GM21576 (cell line): ENCODE data around the gene GCSAM.
A peak's percentile ranks its signal among the peaks of the same experiment; 100 is the strongest.

ENCODE experiments used
- ATAC-seq: cut with Tn5 transposase; IDR thresholded peaks from one replicate; pipeline ENCODE4 v1.9.1; 2021; ENCODE audit warnings: mild to moderate bottlenecking, moderate library complexity; ENCODE audit not compliant: unreplicated experiment

The GCSAM gene

DNA sequence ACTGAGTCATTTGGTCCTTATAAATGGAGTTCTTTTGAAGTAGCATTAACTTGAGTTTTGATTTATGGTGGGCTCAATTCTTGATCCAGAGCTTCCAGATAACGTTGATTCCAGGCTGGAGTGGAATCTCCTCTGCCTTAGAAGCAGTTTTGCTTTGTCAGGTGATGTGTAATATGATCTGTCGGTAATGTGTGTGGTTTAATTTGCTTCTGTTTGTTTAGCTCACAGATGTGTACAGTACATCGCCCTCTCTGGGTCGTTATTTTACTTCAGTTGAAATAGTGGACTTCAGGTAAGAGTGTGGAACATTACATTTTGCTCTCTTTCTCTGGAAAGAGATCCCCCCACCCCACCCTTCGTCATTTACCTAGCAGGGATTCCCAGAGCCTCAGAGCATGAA, 23.7 kb downstream of the GCSAM start:
- ATAC-seq: no peak

DNA sequence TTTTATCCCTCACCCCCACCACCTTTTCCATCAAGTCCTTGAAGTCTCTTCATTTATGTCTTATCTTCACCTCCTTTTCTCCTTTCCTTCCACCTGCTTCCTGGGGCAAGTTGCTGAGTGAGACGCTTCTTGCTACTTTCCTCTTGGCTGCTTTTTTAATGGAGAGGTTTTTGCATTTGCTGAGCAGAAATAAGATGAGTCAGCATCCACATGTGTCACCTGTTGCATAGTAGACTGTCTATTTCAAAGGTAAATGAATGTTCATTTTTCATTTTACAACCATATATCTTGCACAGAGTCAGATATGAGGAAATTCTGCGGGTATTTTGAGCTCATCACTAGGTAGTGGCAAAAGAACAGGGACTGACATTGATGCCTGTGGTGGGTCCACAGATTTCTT, 28.3 kb downstream of the GCSAM start:
- ATAC-seq: no peak

DNA sequence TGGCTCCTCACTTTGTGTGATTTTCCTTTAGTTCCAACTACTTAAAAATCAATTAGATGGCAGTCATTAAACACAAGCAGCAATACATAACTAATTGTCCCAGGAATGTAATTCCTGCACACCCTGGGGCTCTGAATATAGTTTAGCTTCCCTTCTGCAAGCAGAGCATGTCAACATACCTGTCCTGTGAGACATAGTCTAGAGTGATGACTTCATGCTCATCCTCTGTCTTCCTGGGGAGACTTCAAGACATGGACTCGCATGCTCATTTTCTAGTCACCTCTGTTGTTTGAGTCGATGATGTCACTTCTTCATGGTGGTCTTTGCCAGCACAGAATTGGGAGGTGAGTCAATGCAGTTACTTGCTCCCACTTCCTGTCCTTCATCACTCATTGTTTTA, 31.1 kb downstream of the GCSAM start:
- no peak for ATAC-seq

DNA sequence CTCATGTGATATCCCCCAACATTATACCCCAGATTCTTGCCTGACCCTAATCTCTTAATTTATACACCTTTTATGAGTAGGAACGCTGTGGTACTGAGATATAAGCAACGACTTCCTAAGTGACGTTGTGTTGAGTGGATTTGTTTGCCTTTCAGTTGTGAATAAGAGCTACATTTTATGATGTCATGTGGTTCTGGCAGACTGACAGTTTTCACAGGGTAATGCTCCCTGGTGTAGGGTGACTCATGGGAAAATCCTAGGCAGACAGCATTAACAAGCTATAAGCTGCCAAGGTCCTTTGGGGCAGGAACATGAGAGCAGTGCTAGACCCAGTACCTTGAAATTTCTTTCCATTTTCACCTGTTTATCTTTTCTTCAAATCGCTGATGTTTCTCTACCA, 35.7 kb downstream of the GCSAM start:
- ATAC-seq: no peak

DNA sequence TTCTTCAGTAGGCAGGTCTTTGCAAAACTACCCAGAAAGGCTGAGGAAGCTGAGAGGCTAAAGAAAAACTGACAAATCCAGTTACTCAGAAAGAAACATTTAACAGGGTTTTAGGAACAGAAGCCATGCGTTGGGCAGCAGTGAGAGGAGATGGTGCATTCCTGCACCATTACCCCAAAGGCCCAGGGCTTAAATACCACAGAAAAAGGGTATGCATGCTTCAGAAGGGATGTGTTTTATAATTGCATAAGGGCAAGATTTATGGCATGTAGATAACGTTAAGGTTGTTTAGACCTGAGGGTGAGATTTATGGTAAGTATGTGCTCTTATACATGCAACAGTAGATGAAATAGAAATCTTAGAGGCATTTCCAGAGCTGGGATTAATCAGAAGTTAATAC, 36.9 kb downstream of the GCSAM start:
- no peak for ATAC-seq

DNA sequence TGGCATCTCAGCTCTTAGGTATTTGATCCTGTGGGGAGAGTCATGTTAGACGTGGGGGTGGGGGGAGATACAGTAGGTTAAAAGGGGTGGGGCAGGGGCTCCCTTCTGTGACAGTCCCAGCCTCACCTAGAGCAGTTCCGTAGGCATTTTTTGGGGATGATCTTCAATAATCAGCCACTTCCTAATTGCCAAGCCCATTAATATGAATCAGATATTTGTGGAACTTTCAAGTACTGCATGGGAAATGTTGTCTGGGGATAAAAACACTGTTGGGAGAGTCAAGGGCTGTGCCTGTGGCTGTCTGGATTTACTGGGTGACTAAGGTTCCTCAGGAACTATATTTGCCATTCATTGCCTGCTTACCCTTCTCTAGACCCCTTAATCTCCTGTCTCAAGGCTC, 37.3 kb downstream of the GCSAM start:
- no peak for ATAC-seq

DNA sequence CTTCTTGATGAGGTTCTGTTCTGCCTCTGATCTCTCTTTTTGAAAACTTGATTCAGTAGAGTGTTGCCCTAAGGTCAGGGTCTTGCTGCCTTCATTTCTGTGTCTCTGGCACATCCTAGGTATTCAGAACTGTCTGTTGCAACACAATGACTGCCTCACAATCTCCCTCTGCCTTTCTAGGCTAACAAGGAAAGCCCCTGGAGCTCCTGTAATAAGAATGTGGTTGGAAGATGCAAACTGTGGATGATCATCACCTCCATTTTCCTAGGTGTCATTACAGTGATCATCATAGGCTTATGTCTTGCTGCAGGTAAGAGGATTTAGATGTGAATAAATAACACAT, 39.9 kb downstream of the GCSAM start:
- ATAC-seq: no peak

DNA sequence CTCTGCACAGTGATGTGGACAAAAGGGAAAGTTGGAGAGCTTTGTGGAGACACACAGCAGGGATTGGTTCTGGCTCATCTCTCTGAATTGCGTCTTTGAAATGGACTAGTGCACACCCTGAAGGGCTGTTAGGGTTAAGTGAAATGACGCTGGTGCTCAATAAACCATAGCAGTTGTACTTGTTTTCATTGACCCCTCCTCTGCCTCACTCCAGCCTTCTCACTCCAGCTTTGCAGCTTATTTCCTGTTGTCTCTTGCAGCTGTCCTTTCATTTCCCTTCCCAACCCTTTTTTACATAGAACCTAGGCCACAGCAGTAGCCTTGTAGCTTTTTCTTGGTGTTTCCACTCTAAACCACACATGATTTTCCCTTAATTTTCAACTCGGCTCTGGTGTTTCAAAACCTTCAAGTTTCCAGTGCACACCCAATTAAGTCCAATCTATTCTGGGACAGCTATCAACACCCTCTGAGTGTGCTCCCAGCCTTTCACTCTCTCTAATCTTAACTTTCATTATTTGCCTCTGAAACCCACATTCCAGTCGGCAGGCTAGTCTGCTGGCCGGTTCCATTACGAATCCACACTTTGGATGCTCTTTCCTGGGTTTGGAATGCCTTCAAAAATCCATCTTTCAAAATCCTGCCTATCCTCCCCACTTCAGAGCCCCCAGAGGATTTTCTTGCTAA, 40.4 kb downstream of the GCSAM start:
- ATAC-seq: peak; percentile 56

DNA sequence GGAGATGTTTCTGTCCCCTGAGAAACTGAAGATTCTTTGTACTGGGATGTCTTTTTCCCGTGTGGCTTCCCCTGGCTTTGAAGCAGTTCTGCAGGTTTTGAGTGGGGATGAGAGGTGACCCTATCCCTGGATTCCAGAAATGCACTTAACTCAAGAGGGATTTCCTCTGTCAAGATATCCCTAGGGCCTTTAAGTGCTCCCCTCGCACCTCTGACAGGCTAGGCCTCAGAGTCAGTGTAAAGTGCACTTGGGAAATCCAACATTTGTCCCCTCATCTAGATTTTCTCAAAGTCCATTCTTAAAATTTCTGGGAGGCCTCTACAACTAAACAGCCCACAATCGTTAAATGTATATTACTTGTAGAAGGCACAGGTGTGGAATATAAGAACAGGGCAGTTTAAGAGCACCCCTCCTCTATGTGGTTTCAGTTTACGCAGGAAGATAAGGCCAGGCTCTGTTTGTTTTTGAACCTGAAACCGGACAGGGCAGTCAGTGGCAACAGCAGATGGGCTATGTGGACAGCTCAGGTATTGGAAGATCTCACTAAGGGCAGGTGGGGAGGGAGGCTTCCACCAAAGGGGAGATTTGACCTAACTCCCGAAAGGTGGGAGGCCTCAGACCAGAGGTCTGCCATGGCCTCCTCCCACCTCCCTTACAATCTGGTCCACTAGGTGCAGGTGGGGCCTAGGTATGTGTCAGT, 42.0 kb downstream of the GCSAM start:
- no peak for ATAC-seq

DNA sequence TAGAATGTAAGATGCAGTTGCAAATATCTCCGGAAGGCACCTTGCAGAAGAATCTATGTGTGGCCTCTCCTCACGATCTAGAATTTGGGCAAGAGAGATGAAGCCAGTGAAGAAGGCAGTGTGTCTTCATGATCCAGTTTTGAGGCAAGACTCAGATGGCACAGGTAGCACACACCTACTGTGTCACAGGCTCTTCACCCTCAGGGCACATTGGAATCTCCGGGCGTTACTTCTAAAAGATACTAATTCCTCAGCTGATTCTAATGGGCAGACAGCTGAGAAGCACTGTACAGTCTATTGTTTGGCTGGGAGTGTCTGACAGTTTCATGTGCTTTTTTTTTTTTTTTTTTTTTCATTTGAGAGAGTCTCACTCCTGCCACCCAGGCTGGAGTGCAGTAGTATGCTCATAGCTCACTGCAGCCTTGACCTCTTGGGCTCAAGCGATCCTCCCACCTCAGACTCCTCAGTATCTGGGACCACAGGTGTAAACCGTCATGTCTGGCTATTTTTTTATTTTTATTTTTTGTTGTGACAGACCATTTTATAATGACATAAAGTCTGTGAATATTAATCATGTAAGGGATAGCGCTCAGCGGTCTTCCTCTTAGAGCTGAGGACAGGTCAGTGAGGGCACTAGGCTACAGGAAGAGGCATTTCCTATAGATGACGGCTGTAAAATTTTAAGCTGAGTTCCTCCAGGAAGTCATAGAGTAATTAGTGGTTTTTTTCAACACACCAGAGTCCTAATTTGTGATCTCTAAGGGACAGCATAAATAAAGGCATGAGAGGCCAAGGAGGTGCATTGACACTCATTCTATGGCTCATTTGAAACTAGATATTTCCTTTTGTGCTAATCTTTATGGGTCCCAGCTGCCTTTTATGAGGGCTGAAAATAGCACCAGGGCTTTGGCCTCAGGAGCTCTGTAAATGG, 42.8 kb downstream of the GCSAM start:
- no peak for ATAC-seq

DNA sequence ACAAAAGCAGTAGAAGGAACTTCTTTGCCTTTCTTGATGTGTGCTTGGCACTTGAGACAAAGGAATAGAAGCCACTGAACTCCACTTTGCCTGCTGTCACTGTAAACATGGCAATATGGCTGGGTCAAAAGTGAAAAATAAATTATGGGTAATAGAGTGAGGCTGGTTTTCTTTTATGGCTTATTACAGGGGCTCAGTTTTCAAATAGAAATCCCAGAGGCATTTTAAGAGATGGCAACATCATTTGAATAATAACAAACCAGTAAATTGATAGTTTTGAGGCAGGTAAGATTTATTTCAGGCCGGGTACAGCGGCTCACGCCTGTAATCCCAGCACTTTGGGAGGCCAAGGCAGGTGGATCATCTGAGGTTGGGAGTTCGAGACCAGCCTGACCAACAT, 44.1 kb downstream of the GCSAM start:
- ATAC-seq: no peak

DNA sequence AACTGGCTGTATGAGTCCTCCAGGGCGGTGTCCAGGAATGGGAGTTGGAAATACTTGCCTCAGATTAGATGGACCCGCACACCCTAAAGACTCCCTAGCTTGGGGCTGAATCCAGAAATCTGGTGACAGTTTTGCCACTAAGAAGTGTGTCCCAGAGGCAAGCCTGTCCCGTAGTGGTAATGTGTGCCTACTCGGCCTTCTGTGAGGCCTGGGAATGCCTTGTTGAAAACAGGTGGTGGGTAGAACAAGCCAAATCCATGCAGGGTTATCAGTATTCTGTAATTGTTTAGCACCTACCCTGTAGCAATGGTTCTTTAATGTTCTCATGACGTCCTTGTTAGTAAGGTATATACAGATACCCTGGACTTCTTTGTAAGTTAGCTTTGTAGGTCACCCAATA, 45.3 kb downstream of the GCSAM start:
- ATAC-seq: no peak

DNA sequence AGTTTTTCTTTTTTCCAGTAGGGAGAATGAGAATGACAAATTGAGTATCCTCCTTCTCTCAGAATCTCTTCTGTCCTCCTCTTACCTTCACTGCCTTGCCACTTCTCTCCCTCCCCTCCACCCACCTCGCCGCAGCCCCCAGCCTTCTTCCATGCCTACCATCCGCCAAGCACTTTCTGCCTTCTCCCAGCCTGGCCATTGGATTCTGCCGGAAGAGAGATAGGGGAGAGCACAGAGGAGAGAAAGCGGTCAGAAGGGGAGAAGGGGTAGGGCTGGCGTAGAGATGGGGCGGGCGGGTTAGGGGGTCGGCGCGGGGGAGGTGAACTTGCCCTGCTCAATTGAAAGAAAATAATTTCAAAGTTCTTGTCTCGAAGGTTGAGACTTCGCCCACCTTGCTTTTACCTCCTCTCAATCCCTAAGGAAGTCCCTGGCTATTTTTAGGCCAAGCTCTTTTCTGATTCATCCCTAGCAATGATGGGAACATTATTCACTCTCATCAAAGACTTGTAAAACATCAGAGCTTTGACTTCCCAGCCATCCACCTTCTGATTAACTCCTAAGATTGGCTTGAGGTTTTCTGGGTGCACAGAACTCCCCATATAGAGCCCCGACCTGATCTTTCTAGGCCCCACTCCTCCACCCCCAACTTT, 46.0 kb downstream of the GCSAM start:
- no peak for ATAC-seq

DNA sequence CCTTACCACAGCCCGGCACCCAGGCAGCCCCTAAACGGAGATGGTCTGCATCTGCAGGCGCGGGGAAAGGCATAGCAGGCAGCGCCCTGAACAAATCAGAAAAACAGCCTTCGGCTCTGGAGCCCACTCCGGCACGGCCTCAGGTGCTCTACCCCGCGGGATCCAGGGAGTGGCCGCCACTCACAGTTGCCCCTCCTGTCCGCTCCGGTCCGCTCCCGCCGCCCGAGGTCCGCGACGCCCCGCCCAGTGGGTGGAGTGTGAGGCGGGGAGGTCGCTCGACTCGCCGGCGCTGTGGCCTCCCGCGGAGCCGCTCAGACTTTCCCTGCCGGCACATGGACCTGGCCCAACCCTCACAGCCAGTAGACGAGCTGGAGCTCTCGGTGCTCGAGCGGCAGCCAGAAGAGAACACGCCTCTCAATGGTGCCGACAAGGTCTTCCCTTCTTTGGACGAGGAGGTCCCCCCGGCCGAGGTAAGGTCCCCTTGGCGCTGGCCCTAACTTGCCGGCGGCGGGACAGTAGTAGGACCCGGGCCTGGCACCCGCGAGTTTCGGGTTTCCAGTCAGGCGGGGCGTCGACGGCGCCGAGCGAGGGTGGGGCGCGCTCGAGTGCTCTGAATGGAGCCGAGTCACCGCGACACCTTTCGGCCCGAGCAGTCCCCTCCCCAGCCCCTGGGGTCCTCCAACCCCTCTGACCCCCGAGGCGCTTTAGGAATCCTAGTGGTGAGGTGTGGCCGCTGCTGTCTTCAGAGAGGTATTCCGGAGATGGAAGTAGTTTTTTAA, 46.8 kb downstream of the GCSAM start, which contains the start of gene C3orf52:
Gene C3orf52, plus strand, starts transcription at position 314 of the 779 bp plus-strand sequence. Its CDS starts 19 bp downstream, at position 333.
- peak; percentile 90 for ATAC-seq

DNA sequence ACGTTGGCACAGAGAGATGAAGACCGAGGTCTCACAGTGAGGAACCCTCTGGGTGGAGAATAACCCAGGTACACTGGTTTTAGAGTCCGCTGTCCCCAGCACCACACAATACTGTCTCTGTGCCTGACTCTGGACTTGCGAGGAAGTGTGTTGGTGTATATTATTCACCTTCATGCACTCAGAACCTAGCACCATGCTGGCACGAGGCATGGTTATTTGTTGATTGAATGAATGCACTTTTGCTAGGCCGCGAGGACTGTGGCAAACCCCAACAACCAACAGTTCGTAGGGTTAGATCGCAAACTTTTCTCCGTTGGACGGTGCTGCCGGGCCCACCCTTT, 47.3 kb downstream of the GCSAM start:
- no peak for ATAC-seq

DNA sequence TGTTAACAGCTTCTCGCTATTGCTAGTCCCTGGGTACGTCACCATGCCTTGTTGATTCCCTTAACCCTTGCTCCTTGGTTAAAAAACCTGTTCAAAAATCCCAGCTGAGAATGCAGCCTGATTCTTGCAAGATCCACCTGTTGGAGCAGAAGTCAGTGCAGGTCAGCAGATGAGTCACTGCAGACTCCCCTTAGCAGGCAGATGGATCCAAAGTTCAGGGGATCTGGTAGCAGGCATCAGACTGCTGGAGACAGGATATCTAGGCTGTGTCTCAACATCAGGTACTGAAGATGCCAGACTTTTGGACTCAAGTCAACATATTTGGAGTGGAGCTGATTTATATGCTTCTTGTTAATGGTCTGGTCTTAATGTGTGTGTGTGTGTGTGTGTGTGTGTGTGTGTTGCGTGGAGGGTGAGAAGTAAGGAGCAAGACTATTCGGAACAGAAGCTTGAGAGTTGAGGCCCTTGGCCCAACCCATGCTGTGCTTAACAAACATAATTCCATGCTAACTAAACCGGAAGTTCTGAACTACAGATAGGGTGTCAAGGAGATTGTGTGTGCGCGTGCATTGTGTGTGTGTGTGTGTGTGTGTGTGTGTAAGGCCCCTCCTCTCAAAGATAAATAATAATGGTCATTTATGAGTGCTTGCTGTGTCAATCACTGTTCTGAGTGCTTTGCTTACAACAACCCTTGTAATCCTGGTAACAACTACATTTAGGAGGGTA, 47.9 kb downstream of the GCSAM start:
- no peak for ATAC-seq

DNA sequence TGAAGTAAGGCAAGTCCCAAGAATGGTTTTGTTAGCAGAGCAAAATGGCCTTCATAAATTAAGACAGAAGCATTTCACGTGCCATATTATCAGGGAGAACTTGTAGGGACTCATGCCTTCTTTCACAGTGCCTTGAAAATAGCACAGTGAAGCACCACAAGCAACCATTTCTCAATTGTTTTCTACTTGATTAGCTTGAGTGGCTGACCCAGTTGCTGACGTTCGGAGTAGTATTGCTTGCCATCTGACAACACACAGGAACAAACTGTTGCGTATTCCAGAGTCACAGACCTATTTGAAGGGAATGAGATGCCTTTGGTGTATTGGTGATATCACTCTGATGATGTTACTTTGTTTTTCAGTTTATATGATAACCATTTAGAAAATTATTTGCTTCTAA, 49.8 kb downstream of the GCSAM start:
- no peak for ATAC-seq

DNA sequence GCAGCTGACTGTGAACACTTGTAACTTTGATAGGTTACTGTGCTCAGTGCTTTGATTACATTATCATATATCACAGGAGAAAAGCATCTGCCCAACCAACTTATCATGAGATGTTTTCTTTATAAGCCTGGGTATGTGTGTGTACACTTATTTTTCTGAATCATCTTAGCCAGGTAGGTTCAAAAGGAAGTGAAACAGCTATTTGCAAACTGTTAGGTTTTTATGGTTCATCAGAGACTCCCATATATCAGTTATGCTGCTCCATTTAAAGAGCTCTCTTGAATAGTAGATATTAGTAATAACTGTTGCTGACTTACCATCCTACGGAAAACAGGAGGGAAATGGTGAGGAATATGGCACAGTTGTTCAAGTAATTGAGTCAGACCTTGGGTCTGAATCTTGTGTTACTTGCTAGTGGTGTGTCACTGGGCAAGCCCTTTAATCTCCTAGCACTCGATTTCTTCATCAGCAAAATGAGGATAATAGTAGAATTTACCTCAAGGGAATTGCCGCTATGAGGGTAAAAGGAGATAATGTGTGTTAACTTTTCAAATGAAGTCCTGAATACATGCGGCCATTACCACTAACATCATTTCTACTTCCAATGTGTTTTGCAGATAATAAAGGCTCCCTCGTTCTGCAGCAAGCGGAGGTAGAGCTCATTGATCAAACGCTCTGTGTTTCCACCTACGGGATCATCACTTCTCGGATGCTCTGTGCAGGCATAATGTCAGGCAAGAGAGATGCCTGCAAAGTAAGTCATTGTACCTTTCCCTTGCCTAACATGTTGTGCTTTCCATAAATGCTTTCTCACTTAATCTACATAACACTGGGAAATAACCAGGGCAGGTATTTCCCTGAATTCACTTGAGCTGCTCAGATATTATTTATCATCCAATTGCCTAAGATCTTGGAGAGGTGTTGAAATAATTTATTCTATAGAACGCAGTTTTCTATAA, 54.6 kb downstream of the GCSAM start:
- ATAC-seq: no peak
